HK-2 (cell line): ENCODE data around the gene LMAN2.
A peak's percentile ranks its signal among the peaks of the same experiment; 100 is the strongest.

Experiments
- DNase-seq: peaks from one replicate; pipeline ENCODE4 v3.0.0-alpha.2; 2018; ENCODE audit not compliant: unreplicated experiment

Gene LMAN2

GRCh38 chr5:177351392-177352329, at the start of gene LMAN2:
TSS of gene LMAN2 (minus strand) at chr5:177351668. CDS start at chr5:177351647, 21 bp downstream.
- DNase-seq, result peak; percentile 89

GRCh38 chr5:177399997-177400868, 48.8 kb upstream of the LMAN2 start, which contains the start of gene PFN3:
TSS of gene PFN3 (minus strand) at chr5:177400661. CDS start at chr5:177400576, 85 bp downstream.
- no peak for DNase-seq

GRCh38 chr5:177397875-177398390, 46.5 kb upstream of the LMAN2 start:
- no peak for DNase-seq

- DNase-seq, result no peak
Observed at GRCh38 chr5:177396807-177397206, 45.3 kb upstream of the LMAN2 start.

- DNase-seq, result no peak
Observed at GRCh38 chr5:177396078-177396477, 44.6 kb upstream of the LMAN2 start.

GRCh38 chr5:177393990-177394389, 42.5 kb upstream of the LMAN2 start:
- DNase-seq, result no peak

GRCh38 chr5:177393206-177393765, 41.8 kb upstream of the LMAN2 start:
- DNase-seq, result no peak

GRCh38 chr5:177392765-177393164, 41.3 kb upstream of the LMAN2 start:
- DNase-seq, result no peak

- peak; percentile 84 for DNase-seq
Observed at GRCh38 chr5:177390363-177391300, 39.2 kb upstream of the LMAN2 start.

- peak; percentile 63 for DNase-seq
Observed at GRCh38 chr5:177389241-177390169, 38.0 kb upstream of the LMAN2 start.

GRCh38 chr5:177388521-177389052, 37.1 kb upstream of the LMAN2 start:
- DNase-seq, result no peak

- no peak for DNase-seq
Observed at GRCh38 chr5:177387405-177387804, 35.9 kb upstream of the LMAN2 start.

- DNase-seq, result no peak
Observed at GRCh38 chr5:177386542-177386941, 35.1 kb upstream of the LMAN2 start.

GRCh38 chr5:177385720-177386119, 34.3 kb upstream of the LMAN2 start:
- DNase-seq, result no peak

GRCh38 chr5:177384134-177384533, 32.7 kb upstream of the LMAN2 start, which contains the start of gene SLC34A1:
TSS of gene SLC34A1 (plus strand) at chr5:177384434. CDS start at chr5:177385742, 1,308 bp downstream.
- no peak for DNase-seq

- no peak for DNase-seq
Observed at GRCh38 chr5:177383181-177383580, 31.7 kb upstream of the LMAN2 start.

GRCh38 chr5:177382423-177383029, 31.1 kb upstream of the LMAN2 start:
- DNase-seq, result no peak

GRCh38 chr5:177380805-177381126, 29.3 kb upstream of the LMAN2 start:
- DNase-seq, result no peak
